Left lung (tissue), 10 donors: ENCODE data around the gene RNF125. TPM values are rescaled to one million over a fixed set of nuclear protein-coding genes. Genes with fewer than 3 reads are reported as not detected.

Experiments
- ATAC-seq: fragments of 200-7000 bp; cut with Tn5 transposase; one replicate; pipeline ENCODE4 v1.9.1; 2020; ENCODE audit warnings: moderate library complexity
- DNase-seq, 4 donors: peaks; one replicate each; pipeline ENCODE4 v3.0.0-alpha.2; 2013 to 2020
- H3K27ac ChIP-seq, 2 donors: fragments of 200-600 bp; sonication (generic) in 1 of 2; one replicate each; pipeline versions ENCODE4 v1.5.0 to v1.8.0; 2020 to 2021
- H3K27me3 ChIP-seq, 2 donors: fragments of 200-600 bp; sonication (generic) in 1 of 2; one replicate each; pipeline versions ENCODE4 v1.5.0 to v1.8.0; 2020 to 2021
- H3K36me3 ChIP-seq, 2 donors: fragments of 200-600 bp; sonication (generic) in 1 of 2; one replicate each; pipeline versions ENCODE4 v1.5.0 to v1.8.0; 2020 to 2021
- H3K4me1 ChIP-seq, 2 donors: fragments of 200-600 bp; one replicate each; pipeline ENCODE4 v1.8.0; 2021
- H3K4me3 ChIP-seq, 2 donors: fragments of 200-600 bp; sonication (generic) in 1 of 2; one replicate each; pipeline versions ENCODE4 v1.5.0 to v1.8.0; 2020 to 2021; ENCODE audit warnings: mild to moderate bottlenecking in 1 of 2
- H3K9me3 ChIP-seq, 2 donors: fragments of 200-600 bp; sonication (generic) in 1 of 2; one replicate each; pipeline versions ENCODE4 v1.5.0 to v1.8.0; 2020 to 2021
- intact Hi-C, 2 donors: fragments of 100-400 bp; cut with DNase I; formaldehyde crosslinking; loops; one replicate each; pipeline versions ENCODE4 v1.11.2 to v1.14.2; 2022
- polyA plus RNA-seq, 6 donors: library from polyadenylated mRNA; unstranded; fragments of 120-200 nt; gene quantifications; one replicate each; pipeline ENCODE4 v1.2.1, GENCODE V29; 2013; ENCODE audit not compliant: insufficient read length in 6 of 6
- total RNA-seq, 2 donors: library from RNA; stranded (reverse); fragmentation: NEBNext Ultra II Directional; extraction: Animal tissue kit (Norgen Biotek cat#: 25700); gene quantifications; one replicate each; pipeline ENCODE4 v1.2.1, GENCODE V29; 2021
- TF ChIP-seq, protein P1 (sequence below), 2 donors: fragments of 200-600 bp; sonication (generic) in 1 of 2; IDR thresholded peaks; one replicate each; pipeline versions ENCODE4 v1.5.0 to v1.8.0; 2021; ENCODE audit warnings: antibody characterized with exemption in 2 of 2
- donor health status: DM: no; HTN: yes; CAD: no.
- donor health status: DM: no; HTN: no; CAD: no.

RNF125 gene
- total and polyA plus RNA-seq, 8 donors = 4.3 to 9.7 (median 8.1) TPM

GRCh38 chr18:32091325-32091723 is 72.7 kb downstream of the RNF125 start:
- H3K4me1 ChIP-seq = peaks cover 0 to 47% of the 10 kb centered on the region in 2 donors
- no peak for DNase-seq
- no peak for ATAC-seq
- TF ChIP-seq, protein P1, sequence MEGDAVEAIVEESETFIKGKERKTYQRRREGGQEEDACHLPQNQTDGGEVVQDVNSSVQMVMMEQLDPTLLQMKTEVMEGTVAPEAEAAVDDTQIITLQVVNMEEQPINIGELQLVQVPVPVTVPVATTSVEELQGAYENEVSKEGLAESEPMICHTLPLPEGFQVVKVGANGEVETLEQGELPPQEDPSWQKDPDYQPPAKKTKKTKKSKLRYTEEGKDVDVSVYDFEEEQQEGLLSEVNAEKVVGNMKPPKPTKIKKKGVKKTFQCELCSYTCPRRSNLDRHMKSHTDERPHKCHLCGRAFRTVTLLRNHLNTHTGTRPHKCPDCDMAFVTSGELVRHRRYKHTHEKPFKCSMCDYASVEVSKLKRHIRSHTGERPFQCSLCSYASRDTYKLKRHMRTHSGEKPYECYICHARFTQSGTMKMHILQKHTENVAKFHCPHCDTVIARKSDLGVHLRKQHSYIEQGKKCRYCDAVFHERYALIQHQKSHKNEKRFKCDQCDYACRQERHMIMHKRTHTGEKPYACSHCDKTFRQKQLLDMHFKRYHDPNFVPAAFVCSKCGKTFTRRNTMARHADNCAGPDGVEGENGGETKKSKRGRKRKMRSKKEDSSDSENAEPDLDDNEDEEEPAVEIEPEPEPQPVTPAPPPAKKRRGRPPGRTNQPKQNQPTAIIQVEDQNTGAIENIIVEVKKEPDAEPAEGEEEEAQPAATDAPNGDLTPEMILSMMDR (IDR thresholded peaks at IDR 0.05) = no peak
- H3K27me3 ChIP-seq = no peaks in the 10 kb centered on the region
- intact Hi-C loops = no loop called here
- H3K36me3 ChIP-seq = no peaks in the 10 kb centered on the region
- H3K27ac ChIP-seq = peak overlapping the region; percentile 100
- no peaks in the 10 kb centered on the region for H3K9me3 ChIP-seq
- H3K4me3 ChIP-seq = peak overlapping the region; percentile 96 to 98

DNA sequence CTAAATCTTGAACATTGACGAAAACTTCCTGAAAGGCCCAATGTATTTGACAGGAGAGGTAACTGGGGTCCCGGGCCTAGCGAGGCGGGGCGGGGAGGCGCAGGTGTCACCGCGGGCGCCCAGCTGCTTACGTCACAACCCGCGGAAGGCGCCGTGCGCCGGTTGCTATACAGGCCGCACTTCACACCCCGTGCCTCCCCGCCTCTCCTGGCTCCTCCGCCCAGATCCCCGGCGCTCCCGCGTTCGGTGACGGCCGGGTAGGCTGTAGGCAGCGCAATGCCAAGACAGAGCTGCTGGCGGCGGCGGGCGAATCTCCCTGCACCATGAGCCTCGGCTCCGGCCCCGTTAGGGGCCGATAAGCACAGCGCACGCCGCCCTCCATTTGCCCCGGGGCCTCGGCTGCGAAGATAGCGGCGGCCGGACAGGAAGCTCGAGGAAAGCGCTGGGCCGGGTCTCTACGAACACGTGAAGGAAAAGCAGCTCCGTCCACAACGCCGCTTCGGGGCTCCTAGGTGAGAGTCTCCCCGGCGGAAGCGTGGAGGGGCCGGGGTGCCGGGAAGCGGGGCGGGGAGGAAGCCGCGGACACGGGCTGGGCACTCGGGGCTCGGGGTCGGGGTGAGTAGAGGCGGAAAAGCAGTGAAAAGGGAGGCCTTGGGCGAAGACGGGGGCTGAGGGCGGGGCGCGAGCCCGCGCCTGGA is 73.2 kb downstream of the RNF125 start, which contains the start of gene RNF138:
TSS of gene RNF138 (plus strand) at position 151 of the 698 bp plus-strand sequence. CDS start 903 bp downstream, outside the sequence.
- peak within 1 kb of the TSS; percentile 100 for H3K27ac ChIP-seq
- H3K4me3 ChIP-seq = peak within 1 kb of the TSS; percentile 96 to 98
- ATAC-seq (peak; percentile 79), DNase-seq (peak; percentile 79 to 97 (median 90))
- no peaks in the 10 kb centered on the region for H3K36me3 ChIP-seq
- H3K9me3 ChIP-seq = no peaks in the 10 kb centered on the region
- H3K4me1 ChIP-seq = peaks cover 0 to 47% of the 10 kb centered on the region in 2 donors
- intact Hi-C loops = no loop called here
- TF ChIP-seq, protein P1 (IDR thresholded peaks at IDR 0.05) = no peak
- H3K27me3 ChIP-seq = no peaks in the 10 kb centered on the region

- Histone ChIP-seq H3K9me3 (no peaks in the 10 kb centered on the region), H3K4me3 (peak overlapping the region; percentile 96 to 98), H3K27me3 (no peaks in the 10 kb centered on the region), H3K4me1 (peaks cover 0 to 44% of the 10 kb centered on the region in 2 donors), H3K36me3 (no peaks in the 10 kb centered on the region), H3K27ac (peak overlapping the region; percentile 100)
- ATAC-seq (peak; percentile 98), DNase-seq (peak; percentile 97 to 100 (median 100))
- intact Hi-C loops = no loop called here
- TF ChIP-seq, protein P1 (IDR thresholded peaks at IDR 0.05) = no peak
Observed at GRCh38 chr18:32092422-32093101, 73.9 kb downstream of the RNF125 start.

GRCh38 chr18:32093102-32093511 is 74.5 kb downstream of the RNF125 start:
- intact Hi-C loops = no loop called here

More at GRCh38 chr18:32093102-32093511, 74.5 kb downstream of the RNF125 start:
- TF ChIP-seq, protein P1 (IDR thresholded peaks at IDR 0.05) = no peak
- Histone ChIP-seq H3K27ac (peak overlapping the region; percentile 100), H3K27me3 (no peaks in the 10 kb centered on the region), H3K4me3 (peak overlapping the region; percentile 96 to 98), H3K9me3 (no peaks in the 10 kb centered on the region), H3K36me3 (no peaks in the 10 kb centered on the region), H3K4me1 (peaks cover 0 to 44% of the 10 kb centered on the region in 2 donors)
- ATAC-seq (peak; percentile 12), DNase-seq (peak; percentile 59 to 88 (median 68))
